ENCODE results near the gene ZFYVE28.

GRCh38 chr4:2336659-2337058, 81.8 kb downstream of the ZFYVE28 start:
- no peak for TF ChIP-seq CTCF (IDR thresholded peaks at IDR 0.05)
- TF ChIP-seq POLR2A (IDR thresholded peaks at IDR 0.05): no peak

All from vagina (tissue), 2 donors.